ENCODE results near the gene FGD3.

FGD3 gene

GRCh38 chr9:92960561-92961290 lies 13.4 kb downstream of the FGD3 start:
- no peak for DNase-seq

GRCh38 chr9:92961627-92962302 lies 14.4 kb downstream of the FGD3 start:
- no peak for DNase-seq

- DNase-seq = no peak
Observed at GRCh38 chr9:92962303-92962649, 15.0 kb downstream of the FGD3 start.

GRCh38 chr9:92962846-92963245 lies 15.5 kb downstream of the FGD3 start:
- DNase-seq = no peak

GRCh38 chr9:92963831-92964606 lies 16.7 kb downstream of the FGD3 start:
- peak; percentile 50 to 55 for DNase-seq

GRCh38 chr9:92964607-92965060 lies 17.3 kb downstream of the FGD3 start:
- no peak for DNase-seq

GRCh38 chr9:92965061-92965758 lies 17.9 kb downstream of the FGD3 start:
- no peak for DNase-seq

GRCh38 chr9:92965759-92966517 lies 18.6 kb downstream of the FGD3 start:
- DNase-seq = no peak

GRCh38 chr9:92966518-92966800 lies 19.1 kb downstream of the FGD3 start:
- no peak for DNase-seq

GRCh38 chr9:92968081-92968480 lies 20.8 kb downstream of the FGD3 start:
- DNase-seq = no peak

- no peak for DNase-seq
Observed at GRCh38 chr9:92969516-92970466, 22.5 kb downstream of the FGD3 start.

- no peak for DNase-seq
Observed at GRCh38 chr9:92970467-92970923, 23.2 kb downstream of the FGD3 start.

GRCh38 chr9:92971121-92971520 lies 23.8 kb downstream of the FGD3 start:
- DNase-seq = no peak

- DNase-seq = no peak
Observed at GRCh38 chr9:92971776-92972175, 24.5 kb downstream of the FGD3 start.

GRCh38 chr9:92973700-92974099 lies 26.4 kb downstream of the FGD3 start:
- DNase-seq = no peak

- no peak for DNase-seq
Observed at GRCh38 chr9:92974161-92974661, 26.9 kb downstream of the FGD3 start.

GRCh38 chr9:92974761-92975755 lies 27.7 kb downstream of the FGD3 start:
- DNase-seq = no peak

GRCh38 chr9:92976431-92976830 lies 29.1 kb downstream of the FGD3 start:
- DNase-seq = no peak

- no peak for DNase-seq
Observed at GRCh38 chr9:92977279-92977678, 30.0 kb downstream of the FGD3 start.

- DNase-seq = no peak
Observed at GRCh38 chr9:92978345-92978875, 31.1 kb downstream of the FGD3 start.
